Metanephros (tissue), 1 donor: ENCODE results near the gene CDAN1. TPM values are rescaled to one million over a fixed set of nuclear protein-coding genes. Genes with fewer than 3 reads are reported as not detected.

ENCODE experiments used
- total RNA-seq: library from RNA; depleted of rRNA; stranded (reverse); fragments of >200 nt; gene quantifications from one replicate; pipeline ENCODE4 v1.2.3, GENCODE V29; 2014

The CDAN1 gene, protein sequence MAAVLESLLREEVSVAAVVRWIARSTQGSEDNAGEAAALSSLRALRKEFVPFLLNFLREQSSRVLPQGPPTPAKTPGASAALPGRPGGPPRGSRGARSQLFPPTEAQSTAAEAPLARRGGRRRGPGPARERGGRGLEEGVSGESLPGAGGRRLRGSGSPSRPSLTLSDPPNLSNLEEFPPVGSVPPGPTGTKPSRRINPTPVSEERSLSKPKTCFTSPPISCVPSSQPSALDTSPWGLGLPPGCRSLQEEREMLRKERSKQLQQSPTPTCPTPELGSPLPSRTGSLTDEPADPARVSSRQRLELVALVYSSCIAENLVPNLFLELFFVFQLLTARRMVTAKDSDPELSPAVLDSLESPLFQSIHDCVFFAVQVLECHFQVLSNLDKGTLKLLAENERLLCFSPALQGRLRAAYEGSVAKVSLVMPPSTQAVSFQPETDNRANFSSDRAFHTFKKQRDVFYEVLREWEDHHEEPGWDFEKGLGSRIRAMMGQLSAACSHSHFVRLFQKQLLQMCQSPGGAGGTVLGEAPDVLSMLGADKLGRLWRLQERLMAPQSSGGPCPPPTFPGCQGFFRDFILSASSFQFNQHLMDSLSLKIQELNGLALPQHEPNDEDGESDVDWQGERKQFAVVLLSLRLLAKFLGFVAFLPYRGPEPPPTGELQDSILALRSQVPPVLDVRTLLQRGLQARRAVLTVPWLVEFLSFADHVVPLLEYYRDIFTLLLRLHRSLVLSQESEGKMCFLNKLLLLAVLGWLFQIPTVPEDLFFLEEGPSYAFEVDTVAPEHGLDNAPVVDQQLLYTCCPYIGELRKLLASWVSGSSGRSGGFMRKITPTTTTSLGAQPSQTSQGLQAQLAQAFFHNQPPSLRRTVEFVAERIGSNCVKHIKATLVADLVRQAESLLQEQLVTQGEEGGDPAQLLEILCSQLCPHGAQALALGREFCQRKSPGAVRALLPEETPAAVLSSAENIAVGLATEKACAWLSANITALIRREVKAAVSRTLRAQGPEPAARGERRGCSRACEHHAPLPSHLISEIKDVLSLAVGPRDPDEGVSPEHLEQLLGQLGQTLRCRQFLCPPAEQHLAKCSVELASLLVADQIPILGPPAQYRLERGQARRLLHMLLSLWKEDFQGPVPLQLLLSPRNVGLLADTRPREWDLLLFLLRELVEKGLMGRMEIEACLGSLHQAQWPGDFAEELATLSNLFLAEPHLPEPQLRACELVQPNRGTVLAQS
- total RNA-seq: 15.7 TPM

DNA sequence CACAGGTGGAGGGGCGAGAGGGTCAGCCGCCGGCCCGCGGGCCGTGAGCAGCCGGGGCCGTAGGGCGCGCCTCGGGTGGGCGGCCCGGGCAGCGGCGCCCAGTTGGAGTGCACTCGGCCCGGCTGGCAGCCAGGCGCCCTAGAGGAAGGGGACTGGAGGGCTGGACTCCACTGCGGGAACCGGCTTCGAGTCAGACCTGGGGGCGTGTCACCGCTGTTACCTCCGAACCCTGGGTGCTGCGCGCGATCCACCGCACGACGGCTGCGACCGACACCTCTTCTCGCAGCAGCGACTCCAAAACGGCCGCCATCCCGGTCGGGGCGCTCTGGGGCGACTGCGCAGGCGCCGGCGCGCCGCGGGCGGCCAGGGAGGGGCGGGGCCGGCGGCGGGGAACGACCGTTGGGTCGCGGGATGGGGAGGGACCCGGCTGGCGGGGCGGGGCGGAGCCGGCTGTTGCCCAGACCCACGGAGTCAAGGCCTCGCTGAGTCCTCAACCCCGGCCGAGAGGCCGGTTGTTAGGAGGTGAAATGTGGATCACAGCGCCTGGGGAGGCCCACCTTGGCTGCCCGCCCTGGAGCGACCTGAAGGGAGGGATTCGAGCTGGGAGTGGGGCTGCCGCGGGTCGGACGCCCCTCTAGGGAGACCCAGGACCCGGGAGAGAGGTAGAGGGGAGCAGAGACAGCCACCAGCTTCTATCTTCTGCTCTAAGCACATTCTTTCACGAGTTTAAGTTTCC is at the start of gene CDAN1:
Gene CDAN1 (minus strand): TSS at position 336 of the 736 bp plus-strand sequence. CDS start 26 bp downstream, at position 310.

Other genes starting within 250 kb of the CDAN1 start
- 97.9 TPM for gene ZNF106, start 246.0 kb downstream of the CDAN1 start, total RNA-seq
- gene SNAP23, start 241.5 kb downstream of the CDAN1 start, total RNA-seq: 60.3 TPM
- 21.0 TPM for gene LRRC57, start 188.3 kb downstream of the CDAN1 start, total RNA-seq
- gene HAUS2, start 188.3 kb downstream of the CDAN1 start, total RNA-seq: 25.0 TPM
- 33.6 TPM for gene STARD9, start 161.5 kb downstream of the CDAN1 start, total RNA-seq
- 14.9 TPM for gene TTBK2, start 183.7 kb upstream of the CDAN1 start, total RNA-seq